Ishikawa (cell line): ENCODE data around the gene NAT10.

Experiments used
- EP300 ChIP-seq: IDR thresholded peaks from 2 replicates; pipeline ENCODE4 v1.6.1; 2012; ENCODE audit warnings: borderline replicate concordance
- TF ChIP-seq, protein P1 (sequence below): IDR thresholded peaks from 2 replicates; pipeline ENCODE4 v1.6.1; 2012; ENCODE audit warnings: low read depth, mild to moderate bottlenecking

GRCh38 chr11:34166806-34167740, 61.6 kb downstream of the NAT10 start:
- TF ChIP-seq, protein P1, sequence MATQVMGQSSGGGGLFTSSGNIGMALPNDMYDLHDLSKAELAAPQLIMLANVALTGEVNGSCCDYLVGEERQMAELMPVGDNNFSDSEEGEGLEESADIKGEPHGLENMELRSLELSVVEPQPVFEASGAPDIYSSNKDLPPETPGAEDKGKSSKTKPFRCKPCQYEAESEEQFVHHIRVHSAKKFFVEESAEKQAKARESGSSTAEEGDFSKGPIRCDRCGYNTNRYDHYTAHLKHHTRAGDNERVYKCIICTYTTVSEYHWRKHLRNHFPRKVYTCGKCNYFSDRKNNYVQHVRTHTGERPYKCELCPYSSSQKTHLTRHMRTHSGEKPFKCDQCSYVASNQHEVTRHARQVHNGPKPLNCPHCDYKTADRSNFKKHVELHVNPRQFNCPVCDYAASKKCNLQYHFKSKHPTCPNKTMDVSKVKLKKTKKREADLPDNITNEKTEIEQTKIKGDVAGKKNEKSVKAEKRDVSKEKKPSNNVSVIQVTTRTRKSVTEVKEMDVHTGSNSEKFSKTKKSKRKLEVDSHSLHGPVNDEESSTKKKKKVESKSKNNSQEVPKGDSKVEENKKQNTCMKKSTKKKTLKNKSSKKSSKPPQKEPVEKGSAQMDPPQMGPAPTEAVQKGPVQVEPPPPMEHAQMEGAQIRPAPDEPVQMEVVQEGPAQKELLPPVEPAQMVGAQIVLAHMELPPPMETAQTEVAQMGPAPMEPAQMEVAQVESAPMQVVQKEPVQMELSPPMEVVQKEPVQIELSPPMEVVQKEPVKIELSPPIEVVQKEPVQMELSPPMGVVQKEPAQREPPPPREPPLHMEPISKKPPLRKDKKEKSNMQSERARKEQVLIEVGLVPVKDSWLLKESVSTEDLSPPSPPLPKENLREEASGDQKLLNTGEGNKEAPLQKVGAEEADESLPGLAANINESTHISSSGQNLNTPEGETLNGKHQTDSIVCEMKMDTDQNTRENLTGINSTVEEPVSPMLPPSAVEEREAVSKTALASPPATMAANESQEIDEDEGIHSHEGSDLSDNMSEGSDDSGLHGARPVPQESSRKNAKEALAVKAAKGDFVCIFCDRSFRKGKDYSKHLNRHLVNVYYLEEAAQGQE: no peak
- TF ChIP-seq EP300: no peak
